WTC11 (cell line): ENCODE data around the gene PLD1. TPM values are rescaled to one million over a fixed set of nuclear protein-coding genes. Genes with fewer than 3 reads are reported as not detected.

Experiments used
- ATAC-seq: fragments of 200-7000 bp; cut with Tn5 transposase; 2 replicates; pipeline ENCODE4 v1.10.0; 2021; ENCODE audit warnings: mild to moderate bottlenecking, moderate library complexity
- CTCF ChIA-PET: fragments of 300-600 bp; sonication (Branson Sonifier 250); formaldehyde crosslinking; loops from one replicate; lab custom pipeline; 2021; ENCODE audit warnings: antibody characterized with exemption; lab: Charles Lee
- POLR2A ChIA-PET: fragments of 350-600 bp; sonication (Branson Sonifier 250); formaldehyde crosslinking; loops from one replicate; lab custom pipeline; 2021; ENCODE audit warnings: antibody characterized with exemption; lab: Charles Lee
- DNase-seq: peaks from one replicate; pipeline ENCODE4 v3.0.0; 2021; ENCODE audit warnings: low spot score
- H3K27ac Mint-ChIP-seq: 2 replicates; pipeline ENCODE4 v1.8.0; 2021; ENCODE audit warnings: mixed read lengths
- H3K27me3 Mint-ChIP-seq: 2 replicates; pipeline ENCODE4 v1.8.0; 2021; ENCODE audit warnings: low read depth, mild to moderate bottlenecking, moderate library complexity, mixed read lengths
- H3K36me3 Mint-ChIP-seq: 2 replicates; pipeline ENCODE4 v1.8.0; 2021; ENCODE audit warnings: mixed read lengths
- H3K4me1 Mint-ChIP-seq: 2 replicates; pipeline ENCODE4 v1.8.0; 2022; ENCODE audit warnings: mixed read lengths
- H3K4me3 Mint-ChIP-seq: 2 replicates; pipeline ENCODE4 v1.8.0; 2021; ENCODE audit warnings: mild to moderate bottlenecking, moderate library complexity, mixed read lengths
- H3K9me3 Mint-ChIP-seq: 2 replicates; pipeline ENCODE4 v1.8.0; 2021; ENCODE audit warnings: mixed read lengths
- ATF1 ChIP-seq: sonication (generic); formaldehyde crosslinking; IDR thresholded peaks from 2 replicates; pipeline ENCODE4 v1.8.1; 2023; ENCODE audit warnings: mild to moderate bottlenecking, moderate library complexity, missing genetic modification reagents
- CBFB ChIP-seq: sonication (generic); formaldehyde crosslinking; IDR thresholded peaks from 2 replicates; pipeline ENCODE4 v1.8.1; 2022; ENCODE audit warnings: mild to moderate bottlenecking, low read depth, missing genetic modification reagents
- EMX1 ChIP-seq: fragments of 250-450 bp; sonication (Bioruptor Pico); IDR thresholded peaks from 2 replicates; pipeline ENCODE4 v1.8.0; 2021; ENCODE audit warnings: mild to moderate bottlenecking
- GABPB1 ChIP-seq: sonication (generic); formaldehyde crosslinking; IDR thresholded peaks from 2 replicates; pipeline ENCODE4 v1.8.1; 2023; ENCODE audit warnings: mild to moderate bottlenecking, missing genetic modification reagents
- GRHL2 ChIP-seq: fragments of 250-450 bp; sonication (Bioruptor Pico); IDR thresholded peaks from 2 replicates; pipeline ENCODE4 v1.8.0; 2022; ENCODE audit warnings: mild to moderate bottlenecking, moderate library complexity; ENCODE audit not compliant: insufficient replicate concordance, severe bottlenecking
- MYBL2 ChIP-seq: sonication (generic); formaldehyde crosslinking; IDR thresholded peaks from 2 replicates; pipeline ENCODE4 v1.8.1; 2023; ENCODE audit warnings: mild to moderate bottlenecking, moderate library complexity, missing genetic modification reagents
- NR2C2 ChIP-seq: sonication (generic); formaldehyde crosslinking; IDR thresholded peaks from 2 replicates; pipeline ENCODE4 v1.8.0; 2022; ENCODE audit warnings: mild to moderate bottlenecking, missing genetic modification reagents
- SP1 ChIP-seq: sonication (generic); formaldehyde crosslinking; conservative IDR thresholded peaks from 2 replicates; pipeline ENCODE4 v1.8.1; 2022; ENCODE audit warnings: missing genetic modification reagents
- ZNF263 ChIP-seq: sonication (generic); formaldehyde crosslinking; IDR thresholded peaks from 2 replicates; pipeline ENCODE4 v1.8.1; 2022; ENCODE audit warnings: low read depth, mild to moderate bottlenecking, moderate library complexity, missing genetic modification reagents
- total RNA-seq: library from RNA; stranded (reverse); gene quantifications from 3 replicates; pipeline ENCODE4 v1.2.3, GENCODE V29; 2021
- TF ChIP-seq, protein P1 (sequence below): sonication (generic); formaldehyde crosslinking; IDR thresholded peaks from 2 replicates; pipeline ENCODE4 v1.8.1; 2023; ENCODE audit warnings: mild to moderate bottlenecking, missing genetic modification reagents, moderate library complexity
- TF ChIP-seq, protein P2 (sequence below): sonication (generic); formaldehyde crosslinking; IDR thresholded peaks from 2 replicates; pipeline ENCODE4 v1.8.0; 2022; ENCODE audit warnings: mild to moderate bottlenecking, missing genetic modification reagents
- TF ChIP-seq, protein P3 (sequence below): sonication (generic); formaldehyde crosslinking; IDR thresholded peaks from 2 replicates; pipeline ENCODE4 v1.8.1; 2023; ENCODE audit warnings: mild to moderate bottlenecking, moderate library complexity, missing genetic modification reagents
- TF ChIP-seq, protein P4 (sequence below): sonication (generic); formaldehyde crosslinking; IDR thresholded peaks from 2 replicates; pipeline ENCODE4 v1.8.1; 2023; ENCODE audit warnings: mild to moderate bottlenecking, missing genetic modification reagents
- TF ChIP-seq, protein P5 (sequence below): sonication (generic); formaldehyde crosslinking; IDR thresholded peaks from 2 replicates; pipeline ENCODE4 v1.8.0; 2023; ENCODE audit warnings: mild to moderate bottlenecking, missing genetic modification reagents
- TF ChIP-seq, protein P6 (sequence below): fragments of 250-450 bp; sonication (Bioruptor Pico); IDR thresholded peaks from 2 replicates; pipeline ENCODE4 v1.9.0; 2021; ENCODE audit warnings: moderate library complexity, mild to moderate bottlenecking, inconsistent platforms, borderline replicate concordance

Gene PLD1
- total RNA-seq, 1 experiment from 2014 or later: 4.0 TPM

DNA sequence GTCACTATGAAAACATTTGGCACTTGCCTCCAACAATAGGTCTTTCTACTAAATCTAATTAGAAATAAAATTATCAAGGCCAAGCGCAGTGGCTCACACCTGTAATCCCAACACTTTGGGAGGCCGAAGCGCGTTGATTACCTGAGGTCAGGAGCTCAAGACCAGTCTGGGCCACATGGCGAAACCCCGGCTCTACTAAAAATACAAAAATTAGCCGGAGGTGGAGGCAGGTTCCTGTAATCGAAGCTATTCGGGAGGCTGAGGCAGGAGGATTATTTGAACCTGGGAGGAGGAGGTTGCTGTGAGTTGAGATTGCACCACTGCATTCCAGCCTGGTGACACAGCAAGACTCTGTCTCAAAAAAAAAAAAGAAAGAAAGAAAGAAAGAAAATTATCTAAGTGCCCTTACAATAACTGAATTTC lies 1.6 kb upstream of the PLD1 start:
- H3K27ac Mint-ChIP-seq: no peak overlapping the region
- peaks cover 39% of the 10 kb centered on the region for H3K27me3 Mint-ChIP-seq
- peaks cover 10% of the 10 kb centered on the region for H3K4me1 Mint-ChIP-seq
- H3K36me3 Mint-ChIP-seq: no peaks in the 10 kb centered on the region
- TF ChIP-seq GRHL2: no peak
- H3K9me3 Mint-ChIP-seq: no peaks in the 10 kb centered on the region
- no peak for DNase-seq
- ChIA-PET POLR2A (no interaction called here), CTCF (interaction anchor here (1.4 to 1.9 kb wide), 2 partner anchors 18 to 56 kb away, joined by 4 read pairs; no protein-coding TSS in a partner anchor)
- no peak for ATAC-seq
- H3K4me3 Mint-ChIP-seq: peak overlapping the region; percentile 13; the same call in 1 of the 2 replicates

DNA sequence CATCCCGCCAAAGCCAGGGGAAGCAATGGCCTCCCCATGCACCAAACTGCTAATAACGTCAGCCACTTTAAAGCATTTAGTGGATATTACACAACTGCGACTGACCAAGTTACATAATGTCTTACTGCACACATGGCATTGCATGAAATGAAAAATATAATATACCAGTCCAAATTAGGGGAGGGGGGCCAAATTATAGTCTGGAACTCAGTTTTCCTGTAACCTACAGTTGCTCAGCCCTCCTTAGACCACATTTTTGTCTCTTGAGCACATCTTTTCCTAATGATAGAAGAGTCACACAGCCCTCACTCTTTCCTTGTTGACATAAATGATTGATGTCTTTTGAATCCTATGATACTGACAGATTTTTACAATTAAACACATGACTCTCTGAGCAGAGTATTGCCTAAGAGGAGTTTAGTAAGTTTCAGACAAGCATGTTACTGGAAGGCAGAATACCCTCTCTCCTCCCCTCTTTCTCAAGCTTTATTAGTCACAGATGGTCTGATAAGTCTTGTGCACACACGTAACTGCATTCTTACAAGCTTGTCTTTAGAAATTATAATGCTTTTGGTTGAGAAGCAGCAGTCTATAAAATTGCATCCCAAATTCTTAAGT lies 1.1 kb upstream of the PLD1 start:
- ATAC-seq: no peak

DNA sequence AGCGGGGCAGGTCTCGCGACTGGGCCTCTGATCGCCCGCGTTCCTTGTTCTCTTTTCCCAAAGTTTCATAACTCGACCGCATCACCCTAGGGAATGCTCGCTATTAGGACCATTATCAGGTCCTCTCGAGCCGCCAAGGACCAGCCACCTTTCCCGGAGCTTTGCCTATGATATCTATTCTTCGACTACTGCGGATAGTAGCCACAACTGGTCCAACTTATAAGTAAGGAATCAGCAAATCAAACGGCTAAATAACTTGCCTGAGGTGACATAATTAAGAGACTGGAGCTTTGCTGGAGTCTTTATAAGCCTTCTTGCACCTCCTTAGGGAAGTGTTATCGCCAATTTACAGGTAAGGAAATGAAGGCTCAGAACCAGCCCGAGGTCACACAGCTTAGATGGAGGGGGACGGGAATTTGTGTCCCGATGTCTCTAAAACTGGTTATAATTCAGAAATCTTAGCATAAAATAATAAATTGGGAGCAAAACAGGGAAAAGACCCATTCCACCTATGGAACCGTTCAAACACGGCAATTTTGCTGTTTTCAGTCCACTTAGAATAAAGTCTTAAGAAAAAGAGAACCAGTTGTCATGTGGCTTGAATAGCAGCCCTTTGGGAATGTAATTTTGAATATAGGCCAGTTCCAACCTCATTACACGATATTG lies 479 bp upstream of the PLD1 start:
- Mint-ChIP-seq H3K36me3 (no peaks in the 10 kb centered on the region), H3K4me3 (peak overlapping the region; percentile 77), H3K27me3 (peaks cover 39% of the 10 kb centered on the region), H3K9me3 (no peaks in the 10 kb centered on the region), H3K4me1 (peaks cover 10% of the 10 kb centered on the region), H3K27ac (no peak overlapping the region)
- ChIA-PET POLR2A (interaction anchor here (0.6 kb wide), 1 partner anchor 227 kb away, joined by 3 read pairs; no protein-coding TSS in a partner anchor), CTCF (interaction anchor here (1.4 to 1.9 kb wide), 5 partner anchors 19 to 522 kb away, joined by 4 to 8 read pairs (median 6); no protein-coding TSS in a partner anchor)
- DNase-seq: no peak
- ATAC-seq: no peak; the same call in 1 of the 2 replicates
- TF ChIP-seq ATF1 (CRISPR knock-in tag) (no peak), CBFB (no peak), NR2C2 (no peak), ZNF263 (CRISPR knock-in tag) (no peak), SP1 (CRISPR knock-in tag) (0 out of 2 replicates have a peak, but pooled peaks have one; percentile 12), MYBL2 (0 out of 2 replicates have a peak, but pooled peaks have one; percentile 4)
- TF ChIP-seq, protein P1, sequence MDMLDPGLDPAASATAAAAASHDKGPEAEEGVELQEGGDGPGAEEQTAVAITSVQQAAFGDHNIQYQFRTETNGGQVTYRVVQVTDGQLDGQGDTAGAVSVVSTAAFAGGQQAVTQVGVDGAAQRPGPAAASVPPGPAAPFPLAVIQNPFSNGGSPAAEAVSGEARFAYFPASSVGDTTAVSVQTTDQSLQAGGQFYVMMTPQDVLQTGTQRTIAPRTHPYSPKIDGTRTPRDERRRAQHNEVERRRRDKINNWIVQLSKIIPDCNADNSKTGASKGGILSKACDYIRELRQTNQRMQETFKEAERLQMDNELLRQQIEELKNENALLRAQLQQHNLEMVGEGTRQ (CRISPR knock-in tag): no peak
- TF ChIP-seq, protein P2, sequence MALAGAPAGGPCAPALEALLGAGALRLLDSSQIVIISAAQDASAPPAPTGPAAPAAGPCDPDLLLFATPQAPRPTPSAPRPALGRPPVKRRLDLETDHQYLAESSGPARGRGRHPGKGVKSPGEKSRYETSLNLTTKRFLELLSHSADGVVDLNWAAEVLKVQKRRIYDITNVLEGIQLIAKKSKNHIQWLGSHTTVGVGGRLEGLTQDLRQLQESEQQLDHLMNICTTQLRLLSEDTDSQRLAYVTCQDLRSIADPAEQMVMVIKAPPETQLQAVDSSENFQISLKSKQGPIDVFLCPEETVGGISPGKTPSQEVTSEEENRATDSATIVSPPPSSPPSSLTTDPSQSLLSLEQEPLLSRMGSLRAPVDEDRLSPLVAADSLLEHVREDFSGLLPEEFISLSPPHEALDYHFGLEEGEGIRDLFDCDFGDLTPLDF: no peak
- TF ChIP-seq, protein P3, sequence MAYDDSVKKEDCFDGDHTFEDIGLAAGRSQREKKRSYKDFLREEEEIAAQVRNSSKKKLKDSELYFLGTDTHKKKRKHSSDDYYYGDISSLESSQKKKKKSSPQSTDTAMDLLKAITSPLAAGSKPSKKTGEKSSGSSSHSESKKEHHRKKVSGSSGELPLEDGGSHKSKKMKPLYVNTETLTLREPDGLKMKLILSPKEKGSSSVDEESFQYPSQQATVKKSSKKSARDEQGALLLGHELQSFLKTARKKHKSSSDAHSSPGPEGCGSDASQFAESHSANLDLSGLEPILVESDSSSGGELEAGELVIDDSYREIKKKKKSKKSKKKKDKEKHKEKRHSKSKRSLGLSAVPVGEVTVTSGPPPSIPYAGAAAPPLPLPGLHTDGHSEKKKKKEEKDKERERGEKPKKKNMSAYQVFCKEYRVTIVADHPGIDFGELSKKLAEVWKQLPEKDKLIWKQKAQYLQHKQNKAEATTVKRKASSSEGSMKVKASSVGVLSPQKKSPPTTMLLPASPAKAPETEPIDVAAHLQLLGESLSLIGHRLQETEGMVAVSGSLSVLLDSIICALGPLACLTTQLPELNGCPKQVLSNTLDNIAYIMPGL (CRISPR knock-in tag): no peak
- TF ChIP-seq, protein P4, sequence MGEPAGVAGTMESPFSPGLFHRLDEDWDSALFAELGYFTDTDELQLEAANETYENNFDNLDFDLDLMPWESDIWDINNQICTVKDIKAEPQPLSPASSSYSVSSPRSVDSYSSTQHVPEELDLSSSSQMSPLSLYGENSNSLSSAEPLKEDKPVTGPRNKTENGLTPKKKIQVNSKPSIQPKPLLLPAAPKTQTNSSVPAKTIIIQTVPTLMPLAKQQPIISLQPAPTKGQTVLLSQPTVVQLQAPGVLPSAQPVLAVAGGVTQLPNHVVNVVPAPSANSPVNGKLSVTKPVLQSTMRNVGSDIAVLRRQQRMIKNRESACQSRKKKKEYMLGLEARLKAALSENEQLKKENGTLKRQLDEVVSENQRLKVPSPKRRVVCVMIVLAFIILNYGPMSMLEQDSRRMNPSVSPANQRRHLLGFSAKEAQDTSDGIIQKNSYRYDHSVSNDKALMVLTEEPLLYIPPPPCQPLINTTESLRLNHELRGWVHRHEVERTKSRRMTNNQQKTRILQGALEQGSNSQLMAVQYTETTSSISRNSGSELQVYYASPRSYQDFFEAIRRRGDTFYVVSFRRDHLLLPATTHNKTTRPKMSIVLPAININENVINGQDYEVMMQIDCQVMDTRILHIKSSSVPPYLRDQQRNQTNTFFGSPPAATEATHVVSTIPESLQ (CRISPR knock-in tag): no peak
- TF ChIP-seq, protein P5, sequence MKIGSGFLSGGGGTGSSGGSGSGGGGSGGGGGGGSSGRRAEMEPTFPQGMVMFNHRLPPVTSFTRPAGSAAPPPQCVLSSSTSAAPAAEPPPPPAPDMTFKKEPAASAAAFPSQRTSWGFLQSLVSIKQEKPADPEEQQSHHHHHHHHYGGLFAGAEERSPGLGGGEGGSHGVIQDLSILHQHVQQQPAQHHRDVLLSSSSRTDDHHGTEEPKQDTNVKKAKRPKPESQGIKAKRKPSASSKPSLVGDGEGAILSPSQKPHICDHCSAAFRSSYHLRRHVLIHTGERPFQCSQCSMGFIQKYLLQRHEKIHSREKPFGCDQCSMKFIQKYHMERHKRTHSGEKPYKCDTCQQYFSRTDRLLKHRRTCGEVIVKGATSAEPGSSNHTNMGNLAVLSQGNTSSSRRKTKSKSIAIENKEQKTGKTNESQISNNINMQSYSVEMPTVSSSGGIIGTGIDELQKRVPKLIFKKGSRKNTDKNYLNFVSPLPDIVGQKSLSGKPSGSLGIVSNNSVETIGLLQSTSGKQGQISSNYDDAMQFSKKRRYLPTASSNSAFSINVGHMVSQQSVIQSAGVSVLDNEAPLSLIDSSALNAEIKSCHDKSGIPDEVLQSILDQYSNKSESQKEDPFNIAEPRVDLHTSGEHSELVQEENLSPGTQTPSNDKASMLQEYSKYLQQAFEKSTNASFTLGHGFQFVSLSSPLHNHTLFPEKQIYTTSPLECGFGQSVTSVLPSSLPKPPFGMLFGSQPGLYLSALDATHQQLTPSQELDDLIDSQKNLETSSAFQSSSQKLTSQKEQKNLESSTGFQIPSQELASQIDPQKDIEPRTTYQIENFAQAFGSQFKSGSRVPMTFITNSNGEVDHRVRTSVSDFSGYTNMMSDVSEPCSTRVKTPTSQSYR (CRISPR knock-in tag): no peak
- TF ChIP-seq, protein P6, sequence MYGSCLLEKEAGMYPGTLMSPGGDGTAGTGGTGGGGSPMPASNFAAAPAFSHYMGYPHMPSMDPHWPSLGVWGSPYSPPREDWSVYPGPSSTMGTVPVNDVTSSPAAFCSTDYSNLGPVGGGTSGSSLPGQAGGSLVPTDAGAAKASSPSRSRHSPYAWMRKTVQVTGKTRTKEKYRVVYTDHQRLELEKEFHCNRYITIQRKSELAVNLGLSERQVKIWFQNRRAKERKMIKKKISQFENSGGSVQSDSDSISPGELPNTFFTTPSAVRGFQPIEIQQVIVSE: no peak

More for the DNA sequence above, 1.1 kb upstream of the PLD1 start:
- Mint-ChIP-seq H3K4me3 (peak overlapping the region; percentile 77), H3K27ac (no peak overlapping the region), H3K36me3 (no peaks in the 10 kb centered on the region), H3K27me3 (peaks cover 39% of the 10 kb centered on the region), H3K4me1 (peaks cover 10% of the 10 kb centered on the region), H3K9me3 (no peaks in the 10 kb centered on the region)
- TF ChIP-seq GABPB1 (peak; percentile 20; the same call in 1 of the 2 replicates), EMX1 (CRISPR knock-in tag) (no peak)
- DNase-seq: no peak
- POLR2A ChIA-PET: interaction anchor here (0.6 kb wide), 1 partner anchor 226 kb away, joined by 3 read pairs; no protein-coding TSS in a partner anchor
- CTCF ChIA-PET: interaction anchor here (1.4 to 1.9 kb wide), 3 partner anchors 19 to 197 kb away, joined by 4 to 6 read pairs (median 4); no protein-coding TSS in a partner anchor
